Psoas muscle (tissue), 8 donors: ENCODE data around the gene RASGEF1C. TPM values are rescaled to one million over a fixed set of nuclear protein-coding genes. Genes with fewer than 3 reads are reported as not detected.
"Not testable (repeated sequence)": the region's sequence is repeated elsewhere in the genome, so short reads cannot be mapped to it uniquely, and the experiment has no call there.

Experiments used
- ATAC-seq, 4 donors: fragments of 200-7000 bp; cut with Tn5 transposase; one replicate each; pipeline ENCODE4 v1.9.1; 2020; ENCODE audit warnings: moderate library complexity in 3 of 4, mild to moderate bottlenecking in 2 of 4
- DNase-seq, 2 donors: peaks; one replicate each; pipeline ENCODE4 v3.0.0-alpha.2; 2020
- H3K27ac ChIP-seq: fragments of 200-600 bp; one replicate; pipeline ENCODE4 v1.8.0; 2022
- H3K27me3 ChIP-seq, 3 donors: fragments of 200-600 bp in 1 of 3; one replicate each; pipeline versions ENCODE4 v1.6.1 to v1.8.0; 2013 to 2022; ENCODE audit warnings: low read length in 2 of 3, mild to moderate bottlenecking in 2 of 3, moderate library complexity in 1 of 3; ENCODE audit not compliant: insufficient read depth in 3 of 3
- H3K36me3 ChIP-seq, 2 donors: fragments of 200-600 bp in 1 of 2; one replicate each; pipeline versions ENCODE4 v1.6.1 to v1.8.0; 2013 to 2022; ENCODE audit warnings: low read depth in 1 of 2, mild to moderate bottlenecking in 1 of 2, moderate library complexity in 1 of 2; ENCODE audit not compliant: insufficient read depth in 1 of 2
- H3K4me1 ChIP-seq: fragments of 200-600 bp; one replicate; pipeline ENCODE4 v1.8.0; 2022
- H3K4me3 ChIP-seq: fragments of 200-600 bp; one replicate; pipeline ENCODE4 v1.8.0; 2022; ENCODE audit warnings: mild to moderate bottlenecking
- H3K9me3 ChIP-seq: fragments of 200-600 bp; one replicate; pipeline ENCODE4 v1.8.0; 2022
- WGBS, 3 donors: extraction: QIAGEN DNeasy Blood & Tissue Kit; methylation state at CpG; one replicate each; pipeline versions ENCODE4 v1.1.6 to v1.1.7; 2013; 5-methylcytosine and 5-hydroxymethylcytosine counted together
- intact Hi-C, 2 donors: fragments of 100-400 bp; cut with DNase I; formaldehyde crosslinking; loops; one replicate each; pipeline versions ENCODE4 v1.11.0 to v1.14.2; 2022
- polyA plus RNA-seq, 3 donors: library from polyadenylated mRNA; stranded (reverse); fragments of 200-250 nt; gene quantifications; one replicate each; pipeline ENCODE4 v1.2.3, GENCODE V29; 2013
- total RNA-seq, 4 donors: library from RNA; stranded (reverse); fragmentation: NEBNext Ultra II Directional in 2 of 4; extraction: Animal tissue kit (Norgen Biotek cat#: 25700) in 2 of 4; gene quantifications; one replicate each; pipeline versions ENCODE4 v1.2.1 to v1.2.4, GENCODE V29; 2021 to 2023
- TF ChIP-seq, protein P1 (sequence below): fragments of 200-600 bp; IDR thresholded peaks from one replicate; pipeline ENCODE4 v1.8.0; 2022; ENCODE audit warnings: antibody characterized with exemption
- donor health status: healthy with polysubstance abuse.
- donor health status: DM: no; HTN: no; CAD: no; lungs with moderate emphysema.
- donor health status: Bipolar disorder and iron deficiency.
- donor health status: healthy.
- donor health status: DM: yes; HTN: yes; CAD: no.
- donor health status: DM: no; HTN: no; CAD: no.
- donor health status: DM: no; HTN: no; CAD: no.
- donor health status: DM: yes; HTN: yes; CAD: no.

RASGEF1C gene
- total and polyA plus RNA-seq, 7 donors: 0.03 to 0.05 (median 0.04) TPM; not detected in 4

DNA sequence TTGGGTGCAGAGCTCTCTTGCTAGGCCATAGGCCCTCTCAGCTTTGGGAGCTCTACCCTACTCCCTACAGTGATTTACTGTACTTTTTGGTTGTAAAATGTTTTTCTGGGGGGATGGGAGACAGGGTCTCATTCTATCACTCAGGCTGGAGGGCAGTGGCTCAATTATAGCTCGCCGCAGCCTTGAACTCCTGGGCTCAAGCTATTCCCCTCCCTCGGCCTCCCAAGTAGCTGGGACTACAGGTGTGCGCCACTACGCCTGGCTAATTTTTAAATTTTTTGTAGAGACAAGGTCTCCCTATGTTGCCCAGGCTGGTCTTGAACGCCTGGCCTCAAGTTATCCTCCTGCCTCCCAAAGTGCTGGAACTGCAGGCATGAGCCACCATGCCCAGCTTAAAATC lies 115.8 kb downstream of the RASGEF1C start:
- WGBS, 3 donors: 94 to 97% (median 94%) methylated on average over 6 of the region's 6 CpGs
- ATAC-seq (no peak), DNase-seq (no peak)
- Histone ChIP-seq H3K4me3 (no peak overlapping the region), H3K27ac (no peak overlapping the region), H3K4me1 (peaks cover 4% of the 10 kb centered on the region), H3K27me3 (peaks cover 0 to 4% (median 1%) of the 10 kb centered on the region in 3 donors), H3K9me3 (no peaks in the 10 kb centered on the region), H3K36me3 (no peaks in the 10 kb centered on the region)
- TF ChIP-seq, protein P1, sequence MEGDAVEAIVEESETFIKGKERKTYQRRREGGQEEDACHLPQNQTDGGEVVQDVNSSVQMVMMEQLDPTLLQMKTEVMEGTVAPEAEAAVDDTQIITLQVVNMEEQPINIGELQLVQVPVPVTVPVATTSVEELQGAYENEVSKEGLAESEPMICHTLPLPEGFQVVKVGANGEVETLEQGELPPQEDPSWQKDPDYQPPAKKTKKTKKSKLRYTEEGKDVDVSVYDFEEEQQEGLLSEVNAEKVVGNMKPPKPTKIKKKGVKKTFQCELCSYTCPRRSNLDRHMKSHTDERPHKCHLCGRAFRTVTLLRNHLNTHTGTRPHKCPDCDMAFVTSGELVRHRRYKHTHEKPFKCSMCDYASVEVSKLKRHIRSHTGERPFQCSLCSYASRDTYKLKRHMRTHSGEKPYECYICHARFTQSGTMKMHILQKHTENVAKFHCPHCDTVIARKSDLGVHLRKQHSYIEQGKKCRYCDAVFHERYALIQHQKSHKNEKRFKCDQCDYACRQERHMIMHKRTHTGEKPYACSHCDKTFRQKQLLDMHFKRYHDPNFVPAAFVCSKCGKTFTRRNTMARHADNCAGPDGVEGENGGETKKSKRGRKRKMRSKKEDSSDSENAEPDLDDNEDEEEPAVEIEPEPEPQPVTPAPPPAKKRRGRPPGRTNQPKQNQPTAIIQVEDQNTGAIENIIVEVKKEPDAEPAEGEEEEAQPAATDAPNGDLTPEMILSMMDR: no peak
- intact Hi-C loops: loop anchor here (5.0 to 10.0 kb wide), 3 partner anchors 106 to 288 kb away; partner anchors contain the start of gene MGAT4B (in 1 of the 2)

DNA sequence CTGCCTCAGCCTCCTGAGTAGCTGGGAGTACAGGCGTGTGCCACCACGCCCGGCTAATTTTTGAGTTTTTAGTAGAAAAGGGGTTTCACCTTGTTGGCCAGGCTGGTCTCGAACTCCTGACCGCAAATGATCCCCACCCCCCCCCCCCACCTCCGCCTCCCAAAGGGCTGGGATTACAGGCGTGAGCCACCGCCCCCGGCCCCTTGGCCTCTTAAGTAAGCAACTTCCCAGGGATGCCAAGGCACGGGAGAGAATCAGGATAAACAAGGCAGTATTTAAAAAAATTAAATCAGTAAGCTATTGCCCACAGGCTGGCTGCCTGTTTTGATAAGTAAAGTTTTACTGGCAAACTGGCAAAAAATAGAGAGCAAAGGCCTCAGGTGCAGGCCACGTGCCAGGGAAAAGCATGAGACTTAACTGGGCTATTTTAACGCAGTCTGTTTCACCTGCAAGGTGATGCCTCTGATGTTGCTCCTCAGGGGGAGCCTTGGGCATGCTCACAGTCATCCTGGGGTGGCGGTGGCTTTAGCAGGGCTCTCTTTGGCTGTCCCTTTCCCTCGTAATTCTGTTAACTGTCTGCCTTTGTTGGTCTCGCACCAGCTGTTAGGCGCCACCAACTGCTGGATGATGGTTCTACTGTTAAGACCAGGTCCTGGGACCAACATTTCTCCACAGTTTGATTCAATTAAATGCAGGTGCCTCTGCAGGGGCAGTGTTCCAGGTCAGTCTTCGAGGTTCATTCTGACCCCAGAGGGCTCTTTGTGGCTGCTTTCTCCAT lies 118.1 kb downstream of the RASGEF1C start:
- Histone ChIP-seq H3K4me3 (peak overlapping the region; percentile 67), H3K27ac (no peak overlapping the region), H3K36me3 (no peaks in the 10 kb centered on the region), H3K4me1 (peaks cover 4% of the 10 kb centered on the region), H3K9me3 (no peaks in the 10 kb centered on the region), H3K27me3 (no peaks in the 10 kb centered on the region)
- DNase-seq (no peak), ATAC-seq (peak in 1 of 4 donors; percentile 55)
- intact Hi-C loops: loop anchor here (2.0 to 10.0 kb wide), 4 partner anchors 102 to 286 kb away; partner anchors contain the start of gene MGAT4B (in 1 of the 2)
- WGBS, 3 donors: 19 to 23% (median 23%) methylated on average over 17 of the region's 17 CpGs
- TF ChIP-seq, protein P1: no peak

DNA sequence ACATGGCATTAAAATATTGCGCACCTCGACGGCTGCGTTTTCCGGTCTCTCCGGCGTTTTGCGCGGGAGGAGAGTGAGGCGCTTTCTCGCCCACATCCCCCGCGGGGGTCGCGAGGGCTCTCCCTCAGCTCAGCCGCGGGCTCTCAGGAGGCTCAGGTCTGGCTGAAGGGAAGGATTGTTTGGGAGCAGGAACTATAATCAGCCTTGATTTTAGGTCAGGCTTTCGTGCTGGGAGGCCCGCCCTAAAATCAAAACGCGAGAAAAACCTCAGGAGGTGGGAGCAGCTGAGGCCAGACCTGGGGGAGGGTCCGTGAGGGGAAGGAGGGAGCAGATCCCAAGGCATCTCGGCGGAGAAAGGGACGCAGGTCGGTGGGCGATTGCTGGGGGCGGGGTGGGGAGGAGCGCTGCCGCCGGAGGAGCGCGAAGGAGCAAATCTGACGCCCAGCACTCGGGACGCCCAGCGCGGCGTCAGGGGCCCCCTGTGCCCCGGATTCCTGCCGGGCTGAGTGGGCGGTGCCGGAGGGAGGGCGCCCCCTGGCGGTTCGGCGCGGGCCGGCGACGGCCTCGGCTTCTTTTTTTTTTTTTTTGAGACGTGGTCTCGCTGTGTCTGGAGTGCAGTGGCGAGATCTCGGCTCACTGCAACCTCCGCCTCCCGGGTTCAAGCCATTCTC lies 118.8 kb downstream of the RASGEF1C start:
- Histone ChIP-seq H3K9me3 (no peaks in the 10 kb centered on the region), H3K4me1 (peaks cover 4% of the 10 kb centered on the region), H3K27me3 (no peaks in the 10 kb centered on the region), H3K27ac (peak overlapping the region; percentile 31), H3K36me3 (no peaks in the 10 kb centered on the region), H3K4me3 (peak overlapping the region; percentile 67)
- TF ChIP-seq, protein P1: peak; percentile 93
- DNase-seq (peak; percentile 76 to 87), ATAC-seq (peak; percentile 89 to 95 (median 91))
- WGBS, 3 donors: 2 to 3% (median 3%) methylated on average over 44 to 58 of the region's 58 CpGs
- intact Hi-C loops: loop anchor here (2.0 to 10.0 kb wide), 4 partner anchors 101 to 285 kb away; partner anchors contain the start of gene MGAT4B (in 1 of the 2)

GRCh38 chr5:180089628-180090027 lies 119.4 kb downstream of the RASGEF1C start:
- H3K27me3 ChIP-seq, H3K4me1 ChIP-seq, H3K27ac ChIP-seq, H3K9me3 ChIP-seq, DNase-seq, H3K36me3 ChIP-seq, ATAC-seq: not testable (repeated sequence)
- intact Hi-C loops: loop anchor here (2.0 to 10.0 kb wide), 4 partner anchors 101 to 285 kb away; partner anchors contain the start of gene MGAT4B (in 1 of the 2)
- H3K4me3 ChIP-seq: peak overlapping the region; percentile 67
- 72 to 82% (median 75%) methylated on average over 18 of the region's 18 CpGs for WGBS, 3 donors

DNA sequence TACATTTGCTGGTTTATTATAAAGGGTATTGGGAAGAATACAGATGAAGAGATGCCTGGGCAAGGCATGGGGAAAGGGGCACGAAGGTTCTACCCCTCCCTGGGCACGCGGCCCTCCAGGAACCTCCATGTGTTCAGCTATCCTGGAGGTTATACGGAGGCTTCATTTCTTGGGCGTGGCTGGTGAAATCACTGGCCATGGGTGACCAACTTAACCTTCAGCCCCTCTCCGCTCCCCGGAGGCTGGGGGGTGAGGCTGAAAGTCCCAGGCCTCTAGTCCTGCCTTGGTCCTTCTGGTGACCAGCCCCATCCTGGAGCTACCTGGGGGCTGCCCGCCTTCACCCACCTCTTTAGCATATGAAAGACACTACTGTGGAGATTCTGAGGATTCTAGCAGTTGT lies 120.5 kb downstream of the RASGEF1C start:
- DNase-seq (no peak), ATAC-seq (no peak)
- intact Hi-C loops: no loop called here
- no peak overlapping the region for H3K4me3 ChIP-seq
- no peaks in the 10 kb centered on the region for H3K27me3 ChIP-seq
- 90 to 94% (median 91%) methylated on average over 8 of the region's 8 CpGs for WGBS, 3 donors
- peaks cover 4% of the 10 kb centered on the region for H3K4me1 ChIP-seq
- no peaks in the 10 kb centered on the region for H3K36me3 ChIP-seq
- H3K9me3 ChIP-seq: no peaks in the 10 kb centered on the region
- TF ChIP-seq, protein P1: no peak
- H3K27ac ChIP-seq: no peak overlapping the region
